K562 (cell line): ENCODE data around the gene RBM4B. TPM values are rescaled to one million over a fixed set of nuclear protein-coding genes. Genes with fewer than 3 reads are reported as not detected.
A peak's percentile ranks its signal among the peaks of the same experiment; 100 is the strongest.

ENCODE experiments used
- CC2D1A ChIP-seq: fragments of 450-650 bp; IDR thresholded peaks from 2 replicates; pipeline ENCODE4 v1.6.1; 2017; ENCODE audit warnings: mild to moderate bottlenecking
- DIDO1 ChIP-seq: fragments of 450-650 bp; IDR thresholded peaks from 2 replicates; pipeline ENCODE4 v1.6.1; 2016; ENCODE audit warnings: low read depth, missing biosample characterization, missing genetic modification characterization
- FOS ChIP-seq: IDR thresholded peaks from 3 replicates; pipeline ENCODE4 v1.6.1; 2011; ENCODE audit not compliant: insufficient read length; ENCODE audit errors: extremely low read depth
- MED1 ChIP-seq: sonication (generic); formaldehyde crosslinking; IDR thresholded peaks from 2 replicates; pipeline ENCODE4 v1.8.1; 2023; ENCODE audit warnings: missing genetic modification reagents, borderline replicate concordance
- MYNN ChIP-seq, 2 experiments: sonication (generic); formaldehyde crosslinking in 1 of 2; IDR thresholded peaks; 2 replicates each; pipeline versions ENCODE4 v1.5.0 to v1.6.1; 2016 to 2020; ENCODE audit warnings: antibody characterized with exemption in 1 of 2, missing genetic modification reagents in 1 of 2
- RAD21 ChIP-seq, 2 experiments: fragments of 250-450 bp in 1 of 2; fragments of 450-650 bp in 1 of 2; sonication (Bioruptor Pico) in 1 of 2; formaldehyde crosslinking in 1 of 2; IDR thresholded peaks in 1 of 2; conservative IDR thresholded peaks in 1 of 2; 2 replicates each; pipeline versions ENCODE4 v1.4.0 to v1.8.0; 2020 to 2022; ENCODE audit warnings: mild to moderate bottlenecking in 2 of 2, moderate library complexity in 1 of 2
- RBBP5 ChIP-seq: fragments of 200-600 bp; sonication (generic); IDR thresholded peaks from 2 replicates; pipeline ENCODE4 v1.6.1; 2012; ENCODE audit warnings: borderline replicate concordance, mild to moderate bottlenecking, low read length, control low read depth, inconsistent platforms; ENCODE audit not compliant: insufficient read depth, poor library complexity, severe bottlenecking
- SNIP1 ChIP-seq: fragments of 450-650 bp; IDR thresholded peaks from 2 replicates; pipeline ENCODE4 v1.7.1; 2017; ENCODE audit warnings: low read depth, mild to moderate bottlenecking
- SRF ChIP-seq, 2 experiments: fragments of 250-450, 450-650 bp in 1 of 2; sonication (Bioruptor Pico) in 1 of 2; sonication (generic) in 1 of 2; formaldehyde crosslinking; IDR thresholded peaks; 2 replicates each; pipeline versions ENCODE4 v1.5.0 to v1.5.1; 2020 to 2022; ENCODE audit warnings: mild to moderate bottlenecking in 1 of 2, missing genetic modification reagents in 1 of 2
- TBL1XR1 ChIP-seq, 2 experiments: IDR thresholded peaks; 2 replicates each; pipeline ENCODE4 v1.6.1; 2012; ENCODE audit warnings: improper control_type of control experiment in 2 of 2, low read length in 2 of 2, mild to moderate bottlenecking in 1 of 2
- TRIM24 ChIP-seq, 2 experiments: fragments of 450-650 bp; IDR thresholded peaks; 2 replicates each; pipeline ENCODE4 v1.6.1; 2016
- ZNF57 ChIP-seq: fragments of 450-650 bp; formaldehyde crosslinking; IDR thresholded peaks from 2 replicates; pipeline ENCODE4 v1.4.0; 2020; ENCODE audit warnings: mild to moderate bottlenecking, moderate library complexity
- ZNF75A ChIP-seq: fragments of 450-650 bp; formaldehyde crosslinking; IDR thresholded peaks from 2 replicates; pipeline ENCODE4 v1.4.0; 2020; ENCODE audit warnings: mild to moderate bottlenecking
- ZNF79 ChIP-seq: fragments of 250-450 bp; sonication (Bioruptor Pico); IDR thresholded peaks from 2 replicates; pipeline ENCODE4 v1.4.0; 2020; ENCODE audit warnings: low read depth, mild to moderate bottlenecking, moderate library complexity
- polyA plus RNA-seq, 8 experiments: library from polyadenylated mRNA; depleted of rRNA in 4 of 8; stranded (reverse) in 5 of 8; unstranded in 3 of 8; fragments of >200 nt; fragmentation: Nextera tagmentation in 2 of 8; fragmentation: Illumina TruSeq in 1 of 8; extraction: Ambion mirVana in 2 of 8; extraction: Trizol in 1 of 8; gene quantifications; 2 replicates each; pipeline versions ENCODE4 v1.2.1 to v1.2.3, GENCODE V29; 2011 to 2014; ENCODE audit warnings: inconsistent platforms in 1 of 8, missing spikeins in 1 of 8
- total RNA-seq, 7 experiments: library from RNA; depleted of rRNA in 6 of 7; stranded (reverse); fragments of >200 nt in 6 of 7; fragmentation: Illumina TruSeq in 2 of 7; extraction: Trizol in 2 of 7; gene quantifications; 2 replicates each; pipeline versions ENCODE4 v1.2.1 to v1.2.3, GENCODE V29; 2011 to 2021; ENCODE audit warnings: low replicate concordance in 1 of 7
- TF ChIP-seq, protein P1 (sequence below): fragments of 450-650 bp; conservative IDR thresholded peaks from 2 replicates; pipeline ENCODE4 v1.6.1; 2016; ENCODE audit warnings: missing genetic modification characterization, low read depth, mild to moderate bottlenecking, control low read depth, missing compliant biosample characterization
- TF ChIP-seq, protein P2 (sequence below): fragments of 250-450 bp; sonication (Bioruptor Pico); IDR thresholded peaks from 2 replicates; pipeline ENCODE4 v1.4.0; 2020; ENCODE audit warnings: mild to moderate bottlenecking, moderate library complexity, borderline replicate concordance
- TF ChIP-seq, protein P3 (sequence below): fragments of 450-650 bp; IDR thresholded peaks from 2 replicates; pipeline ENCODE4 v1.6.1; 2014; ENCODE audit warnings: low read depth, mild to moderate bottlenecking, moderate library complexity, borderline replicate concordance
- TF ChIP-seq, protein P4 (sequence below): fragments of 250-450 bp; sonication (Bioruptor Pico); IDR thresholded peaks from 2 replicates; pipeline ENCODE4 v1.4.0; 2020; ENCODE audit warnings: mild to moderate bottlenecking, moderate library complexity

RBM4B gene
- total and polyA plus RNA-seq, 9 of the 15 experiments (the other 6 are each of a cell fraction or from before 2014, with no cell fraction given), result 14.6 to 39.9 (median 23.3) TPM

DNA sequence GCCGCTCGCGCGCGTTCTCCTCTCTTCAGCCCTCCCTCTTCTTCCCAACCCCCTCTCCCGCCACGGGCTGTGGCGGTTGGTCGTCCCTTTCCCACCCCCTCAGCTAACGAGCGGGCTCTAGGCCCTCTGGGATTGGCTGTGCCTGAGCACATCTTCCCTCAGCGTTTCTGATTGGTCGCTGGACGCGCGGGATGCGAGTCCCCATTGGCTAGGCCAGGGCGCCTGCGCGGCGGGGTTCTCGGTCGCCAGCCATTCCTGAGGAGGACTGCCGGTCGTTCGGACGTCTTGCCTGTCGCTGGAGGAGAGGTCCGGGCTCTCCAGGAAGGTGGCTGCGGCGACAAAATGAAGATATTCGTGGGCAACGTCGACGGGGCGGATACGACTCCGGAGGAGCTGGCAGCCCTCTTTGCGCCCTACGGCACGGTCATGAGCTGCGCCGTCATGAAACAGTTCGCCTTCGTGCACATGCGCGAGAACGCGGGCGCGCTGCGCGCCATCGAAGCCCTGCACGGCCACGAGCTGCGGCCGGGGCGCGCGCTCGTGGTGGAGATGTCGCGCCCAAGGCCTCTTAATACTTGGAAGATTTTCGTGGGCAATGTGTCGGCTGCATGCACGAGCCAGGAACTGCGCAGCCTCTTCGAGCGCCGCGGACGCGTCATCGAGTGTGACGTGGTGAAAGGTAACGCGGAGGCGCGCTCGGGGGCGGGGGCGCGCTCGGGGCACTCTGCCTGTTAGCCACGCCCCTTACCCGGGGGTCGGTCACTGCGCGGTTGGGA, 61.1 kb downstream of the RBM4B start, which contains the start of gene RBM14 (continued):
- TF ChIP-seq RAD21 (CRISPR knock-in tag; conservative IDR thresholded peaks at IDR 0.05 in 1 of 2, IDR thresholded peaks at IDR 0.05 in 1 of 2) (0 out of 4 replicates have a peak, but pooled peaks have one; percentile 4 to 8), FOS (peak; percentile 96), ZNF75A (CRISPR knock-in tag) (peak; percentile 39; the same call in 1 of the 2 replicates), MYNN (IDR thresholded peaks at IDR 0.05) (0 out of 2 replicates have a peak, but pooled peaks have one; percentile 14), MYNN (CRISPR knock-in tag; IDR thresholded peaks at IDR 0.05) (no peak), SRF (CRISPR knock-in tag; IDR thresholded peaks at IDR 0.05) (peak; percentile 13 to 50; a peak in 2 of 4 replicates), CC2D1A (no peak), MED1 (CRISPR knock-in tag) (no peak), ZNF79 (CRISPR knock-in tag) (no peak), DIDO1 (no peak), TBL1XR1 (IDR thresholded peaks at IDR 0.05; ENCODE audit: low read length in 2 of 2) (0 out of 4 replicates have a peak, but pooled peaks of 1 of the 2 experiments have one; percentile 59), RBBP5 (peak; percentile 13), ZNF57 (CRISPR knock-in tag) (no peak), TRIM24 (IDR thresholded peaks at IDR 0.05) (peak; percentile 63 to 70; a peak in 2 of 4 replicates), SNIP1 (no peak)
- TF ChIP-seq, protein P1, sequence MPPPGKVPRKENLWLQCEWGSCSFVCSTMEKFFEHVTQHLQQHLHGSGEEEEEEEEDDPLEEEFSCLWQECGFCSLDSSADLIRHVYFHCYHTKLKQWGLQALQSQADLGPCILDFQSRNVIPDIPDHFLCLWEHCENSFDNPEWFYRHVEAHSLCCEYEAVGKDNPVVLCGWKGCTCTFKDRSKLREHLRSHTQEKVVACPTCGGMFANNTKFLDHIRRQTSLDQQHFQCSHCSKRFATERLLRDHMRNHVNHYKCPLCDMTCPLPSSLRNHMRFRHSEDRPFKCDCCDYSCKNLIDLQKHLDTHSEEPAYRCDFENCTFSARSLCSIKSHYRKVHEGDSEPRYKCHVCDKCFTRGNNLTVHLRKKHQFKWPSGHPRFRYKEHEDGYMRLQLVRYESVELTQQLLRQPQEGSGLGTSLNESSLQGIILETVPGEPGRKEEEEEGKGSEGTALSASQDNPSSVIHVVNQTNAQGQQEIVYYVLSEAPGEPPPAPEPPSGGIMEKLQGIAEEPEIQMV (tag), result no peak
- TF ChIP-seq, protein P2, sequence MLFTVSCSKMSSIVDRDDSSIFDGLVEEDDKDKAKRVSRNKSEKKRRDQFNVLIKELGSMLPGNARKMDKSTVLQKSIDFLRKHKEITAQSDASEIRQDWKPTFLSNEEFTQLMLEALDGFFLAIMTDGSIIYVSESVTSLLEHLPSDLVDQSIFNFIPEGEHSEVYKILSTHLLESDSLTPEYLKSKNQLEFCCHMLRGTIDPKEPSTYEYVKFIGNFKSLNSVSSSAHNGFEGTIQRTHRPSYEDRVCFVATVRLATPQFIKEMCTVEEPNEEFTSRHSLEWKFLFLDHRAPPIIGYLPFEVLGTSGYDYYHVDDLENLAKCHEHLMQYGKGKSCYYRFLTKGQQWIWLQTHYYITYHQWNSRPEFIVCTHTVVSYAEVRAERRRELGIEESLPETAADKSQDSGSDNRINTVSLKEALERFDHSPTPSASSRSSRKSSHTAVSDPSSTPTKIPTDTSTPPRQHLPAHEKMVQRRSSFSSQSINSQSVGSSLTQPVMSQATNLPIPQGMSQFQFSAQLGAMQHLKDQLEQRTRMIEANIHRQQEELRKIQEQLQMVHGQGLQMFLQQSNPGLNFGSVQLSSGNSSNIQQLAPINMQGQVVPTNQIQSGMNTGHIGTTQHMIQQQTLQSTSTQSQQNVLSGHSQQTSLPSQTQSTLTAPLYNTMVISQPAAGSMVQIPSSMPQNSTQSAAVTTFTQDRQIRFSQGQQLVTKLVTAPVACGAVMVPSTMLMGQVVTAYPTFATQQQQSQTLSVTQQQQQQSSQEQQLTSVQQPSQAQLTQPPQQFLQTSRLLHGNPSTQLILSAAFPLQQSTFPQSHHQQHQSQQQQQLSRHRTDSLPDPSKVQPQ (CRISPR knock-in tag), result peak; percentile 19; the same call in 1 of the 2 replicates
- TF ChIP-seq, protein P3, sequence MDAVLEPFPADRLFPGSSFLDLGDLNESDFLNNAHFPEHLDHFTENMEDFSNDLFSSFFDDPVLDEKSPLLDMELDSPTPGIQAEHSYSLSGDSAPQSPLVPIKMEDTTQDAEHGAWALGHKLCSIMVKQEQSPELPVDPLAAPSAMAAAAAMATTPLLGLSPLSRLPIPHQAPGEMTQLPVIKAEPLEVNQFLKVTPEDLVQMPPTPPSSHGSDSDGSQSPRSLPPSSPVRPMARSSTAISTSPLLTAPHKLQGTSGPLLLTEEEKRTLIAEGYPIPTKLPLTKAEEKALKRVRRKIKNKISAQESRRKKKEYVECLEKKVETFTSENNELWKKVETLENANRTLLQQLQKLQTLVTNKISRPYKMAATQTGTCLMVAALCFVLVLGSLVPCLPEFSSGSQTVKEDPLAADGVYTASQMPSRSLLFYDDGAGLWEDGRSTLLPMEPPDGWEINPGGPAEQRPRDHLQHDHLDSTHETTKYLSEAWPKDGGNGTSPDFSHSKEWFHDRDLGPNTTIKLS, result peak; percentile 86; the same call in 1 of the 2 replicates
- TF ChIP-seq, protein P4, sequence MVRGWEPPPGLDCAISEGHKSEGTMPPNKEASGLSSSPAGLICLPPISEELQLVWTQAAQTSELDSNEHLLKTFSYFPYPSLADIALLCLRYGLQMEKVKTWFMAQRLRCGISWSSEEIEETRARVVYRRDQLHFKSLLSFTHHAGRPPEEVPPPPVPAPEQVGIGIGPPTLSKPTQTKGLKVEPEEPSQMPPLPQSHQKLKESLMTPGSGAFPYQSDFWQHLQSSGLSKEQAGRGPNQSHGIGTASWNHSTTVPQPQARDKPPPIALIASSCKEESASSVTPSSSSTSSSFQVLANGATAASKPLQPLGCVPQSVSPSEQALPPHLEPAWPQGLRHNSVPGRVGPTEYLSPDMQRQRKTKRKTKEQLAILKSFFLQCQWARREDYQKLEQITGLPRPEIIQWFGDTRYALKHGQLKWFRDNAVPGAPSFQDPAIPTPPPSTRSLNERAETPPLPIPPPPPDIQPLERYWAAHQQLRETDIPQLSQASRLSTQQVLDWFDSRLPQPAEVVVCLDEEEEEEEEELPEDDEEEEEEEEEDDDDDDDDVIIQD, result no peak; the same call in 1 of the 2 replicates
